Measurements from ENCODE around the gene PAWR. TPM values are rescaled to one million over a fixed set of nuclear protein-coding genes. Genes with fewer than 3 reads are reported as not detected.
"Not testable (repeated sequence)": the region's sequence is repeated elsewhere in the genome, so short reads cannot be mapped to it uniquely, and the experiment has no call there.

The PAWR gene
- total RNA-seq, 1 donor from 2014 or later: 92.0 TPM

DNA sequence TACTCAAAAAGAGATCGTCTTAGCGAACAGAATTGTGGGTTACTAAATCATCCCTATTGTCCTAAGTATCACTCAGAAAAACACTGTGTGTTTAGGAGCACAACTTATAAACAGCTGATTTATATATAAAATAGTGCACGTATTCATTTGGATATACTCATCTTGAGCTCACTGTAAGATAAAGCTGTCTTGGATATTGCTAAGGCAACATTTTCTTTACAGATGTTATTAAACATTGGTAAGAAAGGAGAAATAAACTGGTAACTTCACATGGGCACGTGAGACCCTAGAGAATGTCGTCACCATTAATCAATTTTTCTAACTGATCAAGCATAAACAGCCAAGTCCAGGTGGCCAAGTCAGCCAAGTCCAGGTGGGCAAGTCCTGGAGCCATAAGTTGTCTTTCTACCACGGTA, 1.7 kb downstream of the PAWR start:
- Histone ChIP-seq H3K4me3 (ENCODE audit: low read depth, low read length) (peak overlapping the region; percentile 97), H3K36me3 (ENCODE audit: control insufficient read depth, insufficient read depth, low read length) (no peaks in the 10 kb centered on the region), H3K27me3 (ENCODE audit: control insufficient read depth, insufficient read depth, low read length) (no peaks in the 10 kb centered on the region)
- DNase-seq (ENCODE audit: low read depth): no peak
- TF ChIP-seq, protein P1, sequence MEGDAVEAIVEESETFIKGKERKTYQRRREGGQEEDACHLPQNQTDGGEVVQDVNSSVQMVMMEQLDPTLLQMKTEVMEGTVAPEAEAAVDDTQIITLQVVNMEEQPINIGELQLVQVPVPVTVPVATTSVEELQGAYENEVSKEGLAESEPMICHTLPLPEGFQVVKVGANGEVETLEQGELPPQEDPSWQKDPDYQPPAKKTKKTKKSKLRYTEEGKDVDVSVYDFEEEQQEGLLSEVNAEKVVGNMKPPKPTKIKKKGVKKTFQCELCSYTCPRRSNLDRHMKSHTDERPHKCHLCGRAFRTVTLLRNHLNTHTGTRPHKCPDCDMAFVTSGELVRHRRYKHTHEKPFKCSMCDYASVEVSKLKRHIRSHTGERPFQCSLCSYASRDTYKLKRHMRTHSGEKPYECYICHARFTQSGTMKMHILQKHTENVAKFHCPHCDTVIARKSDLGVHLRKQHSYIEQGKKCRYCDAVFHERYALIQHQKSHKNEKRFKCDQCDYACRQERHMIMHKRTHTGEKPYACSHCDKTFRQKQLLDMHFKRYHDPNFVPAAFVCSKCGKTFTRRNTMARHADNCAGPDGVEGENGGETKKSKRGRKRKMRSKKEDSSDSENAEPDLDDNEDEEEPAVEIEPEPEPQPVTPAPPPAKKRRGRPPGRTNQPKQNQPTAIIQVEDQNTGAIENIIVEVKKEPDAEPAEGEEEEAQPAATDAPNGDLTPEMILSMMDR (IDR thresholded peaks at IDR 0.05; ENCODE audit: insufficient read depth, low read length, poor library complexity, severe bottlenecking): no peak

DNA sequence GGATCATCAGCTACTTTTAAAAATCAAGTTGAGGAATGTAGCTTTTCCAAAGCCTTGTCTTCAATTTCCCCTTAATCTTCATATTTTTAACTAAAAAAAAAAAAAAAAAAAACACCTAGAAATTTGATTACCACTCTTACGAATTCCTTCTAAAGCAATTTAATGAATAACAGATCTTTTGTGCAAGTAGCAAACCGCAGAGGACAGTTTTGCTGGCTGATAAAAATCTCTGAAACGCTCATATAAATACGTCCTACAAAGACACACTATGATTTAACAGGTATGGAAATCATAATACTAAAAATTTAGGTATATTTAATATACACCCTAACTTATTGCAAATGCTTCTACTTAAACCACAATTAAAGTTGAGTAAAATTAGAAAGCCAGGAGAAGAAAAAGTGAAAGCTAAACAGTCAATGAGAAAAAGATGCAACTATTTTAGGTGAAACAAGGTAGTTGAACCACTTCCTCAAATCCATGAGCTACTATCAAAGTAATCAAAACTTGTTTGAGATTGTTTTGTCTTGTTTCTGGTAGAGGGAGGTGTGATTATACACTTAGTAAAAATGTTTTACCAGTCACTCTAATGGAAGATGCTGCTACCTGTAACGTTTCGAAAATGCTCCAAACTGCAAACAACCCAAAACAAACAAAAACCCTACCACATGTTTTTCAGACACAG, 2.2 kb downstream of the PAWR start:
- Histone ChIP-seq H3K4me3 (ENCODE audit: low read depth, low read length) (peak overlapping the region; percentile 97), H3K27me3 (ENCODE audit: control insufficient read depth, insufficient read depth, low read length) (no peaks in the 10 kb centered on the region), H3K36me3 (ENCODE audit: control insufficient read depth, insufficient read depth, low read length) (no peaks in the 10 kb centered on the region)
- no peak for DNase-seq (ENCODE audit: low read depth)
- TF ChIP-seq, protein P1 (IDR thresholded peaks at IDR 0.05; ENCODE audit: insufficient read depth, low read length, poor library complexity, severe bottlenecking): no peak

DNA sequence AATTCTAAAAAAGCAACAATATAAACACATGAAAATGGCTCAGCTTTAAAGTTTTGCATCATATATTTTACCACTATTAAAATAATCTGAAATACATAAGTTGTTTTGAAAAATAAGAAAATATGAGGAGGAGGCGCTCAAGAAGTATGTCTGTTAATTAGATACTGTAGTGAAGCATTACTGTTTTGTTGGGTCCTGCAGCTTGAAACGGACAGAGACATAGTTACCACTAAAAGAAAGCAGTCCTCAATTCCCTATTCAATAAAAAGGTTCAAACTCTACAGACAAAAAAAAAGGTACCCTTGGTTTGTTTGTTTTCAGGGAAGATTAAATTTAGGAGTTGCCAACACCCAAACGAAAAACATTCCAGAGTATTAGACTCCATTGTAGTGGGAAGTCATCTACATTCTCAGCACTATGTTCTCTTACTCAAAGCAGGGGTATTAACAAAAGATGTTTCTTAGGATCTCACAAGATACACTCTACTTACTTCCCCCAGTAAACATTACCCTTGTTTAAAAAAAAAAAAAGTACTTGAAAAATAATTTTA, 3.0 kb downstream of the PAWR start:
- Histone ChIP-seq H3K27me3 (ENCODE audit: control insufficient read depth, insufficient read depth, low read length) (no peaks in the 10 kb centered on the region), H3K4me3 (ENCODE audit: low read depth, low read length) (peak overlapping the region; percentile 97), H3K36me3 (ENCODE audit: control insufficient read depth, insufficient read depth, low read length) (no peaks in the 10 kb centered on the region)
- TF ChIP-seq, protein P1 (IDR thresholded peaks at IDR 0.05; ENCODE audit: insufficient read depth, low read length, poor library complexity, severe bottlenecking): no peak
- no peak for DNase-seq (ENCODE audit: low read depth)

DNA sequence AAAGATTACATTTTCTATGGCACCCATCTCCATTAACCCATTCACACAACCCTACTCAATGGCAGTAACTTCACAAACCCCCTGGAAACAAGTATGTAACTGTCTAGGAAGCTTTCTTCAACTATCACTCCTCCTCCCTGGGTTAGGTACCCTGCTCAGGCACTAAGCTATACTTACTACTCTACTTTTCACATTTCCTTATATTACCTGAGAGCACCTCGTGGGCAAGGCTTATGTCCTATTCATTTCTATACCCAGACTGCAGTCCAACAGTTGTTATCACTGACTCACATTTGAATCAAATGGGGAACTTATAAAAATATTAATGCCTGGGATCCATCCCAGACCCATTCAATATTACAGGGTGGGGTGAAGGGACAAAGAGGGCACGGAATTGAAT, 4.6 kb downstream of the PAWR start:
- Histone ChIP-seq H3K27me3 (ENCODE audit: control insufficient read depth, insufficient read depth, low read length) (no peaks in the 10 kb centered on the region), H3K36me3 (ENCODE audit: control insufficient read depth, insufficient read depth, low read length) (no peaks in the 10 kb centered on the region), H3K4me3 (ENCODE audit: low read depth, low read length) (peak overlapping the region; percentile 97)
- TF ChIP-seq, protein P1 (IDR thresholded peaks at IDR 0.05; ENCODE audit: insufficient read depth, low read length, poor library complexity, severe bottlenecking): no peak
- DNase-seq (ENCODE audit: low read depth): no peak

DNA sequence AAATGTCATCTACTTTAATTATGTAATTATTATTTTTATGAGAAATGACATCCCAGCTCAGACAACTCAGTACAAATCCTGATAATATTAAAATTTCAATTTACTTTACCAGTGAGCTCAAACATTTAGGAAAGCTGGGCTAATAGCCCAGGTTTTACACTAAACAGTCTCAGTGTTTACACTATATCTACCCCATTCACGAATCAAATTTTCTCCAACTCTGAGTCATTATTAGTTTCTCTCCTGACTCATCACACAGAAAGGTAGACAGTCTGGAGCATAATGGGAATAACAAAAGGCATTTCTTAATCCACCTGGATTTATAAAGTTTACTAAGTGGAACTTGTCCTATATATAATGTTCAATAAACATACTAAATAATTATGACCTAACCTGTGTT, 5.7 kb downstream of the PAWR start:
- H3K27me3 ChIP-seq (ENCODE audit: control insufficient read depth, insufficient read depth, low read length): no peaks in the 10 kb centered on the region
- no peak for DNase-seq (ENCODE audit: low read depth)
- H3K4me3 ChIP-seq (ENCODE audit: low read depth, low read length): no peak overlapping the region
- TF ChIP-seq, protein P1 (IDR thresholded peaks at IDR 0.05; ENCODE audit: insufficient read depth, low read length, poor library complexity, severe bottlenecking): no peak
- no peaks in the 10 kb centered on the region for H3K36me3 ChIP-seq (ENCODE audit: control insufficient read depth, insufficient read depth, low read length)

DNA sequence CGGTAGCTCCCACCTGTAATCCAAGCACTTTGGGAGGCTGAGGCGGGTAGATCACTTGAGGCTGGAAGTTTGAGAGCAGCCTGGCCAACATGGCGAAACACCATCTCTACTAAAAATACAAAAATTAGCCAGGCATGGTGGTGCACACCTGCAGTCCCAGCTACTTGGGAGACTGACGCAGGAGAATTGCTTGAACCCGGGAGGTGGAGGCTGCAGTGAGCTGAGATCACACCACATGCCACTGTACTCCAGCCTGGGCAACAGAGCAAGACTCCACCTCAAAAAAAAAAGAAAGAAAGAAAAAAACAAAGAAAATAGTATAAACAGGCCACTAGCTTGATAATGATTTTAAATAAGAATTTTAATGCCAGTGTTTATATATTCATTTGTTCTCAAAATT, 6.4 kb downstream of the PAWR start:
- not testable (repeated sequence) for H3K27me3 ChIP-seq (ENCODE audit: control insufficient read depth, insufficient read depth, low read length); DNase-seq (ENCODE audit: low read depth); H3K36me3 ChIP-seq (ENCODE audit: control insufficient read depth, insufficient read depth, low read length); H3K4me3 ChIP-seq (ENCODE audit: low read depth, low read length)

Data from kidney epithelial cell (primary cell).